Endothelial cell of umbilical vein (primary cell): ENCODE measurements around the gene NPTN. TPM values are rescaled to one million over a fixed set of nuclear protein-coding genes. Genes with fewer than 3 reads are reported as not detected.

Experiments
- BruUV-seq: library from RNA; stranded (reverse); fragments of 400-500 nt; replicated peaks from 2 replicates; lab custom pipeline; 2021; lab: Mats Ljungman, UMichigan
- CTCF ChIA-PET: fragments of 300-600, 350-600 bp; sonication (Branson Sonifier 250); formaldehyde crosslinking; loops from one replicate; lab custom pipeline; 2021; ENCODE audit warnings: antibody characterized with exemption, inconsistent platforms; lab: Charles Lee
- POLR2A ChIA-PET: fragments of 300-600, 350-600 bp; sonication (Branson Sonifier 250); formaldehyde crosslinking; loops from one replicate; lab custom pipeline; 2021; ENCODE audit warnings: antibody characterized with exemption, inconsistent platforms; lab: Charles Lee
- DNase-seq: peaks from one replicate; pipeline ENCODE4 v3.0.0-alpha.2; 2011; ENCODE audit warnings: low read depth, low spot score
- FAIRE-seq: peaks from 2 replicates; lab custom pipeline; 2011; peaks lifted over from hg19 to GRCh38; lab: Jason Lieb, UNC
- H2AFZ ChIP-seq: 2 replicates; pipeline ENCODE4 v1.6.0; 2012; ENCODE audit warnings: low read depth, low read length, control low read depth, inconsistent platforms
- H3K27ac ChIP-seq: 2 replicates; pipeline ENCODE4 v1.5.1; 2011; ENCODE audit warnings: low read depth, mild to moderate bottlenecking, control low read depth, low read length, moderate library complexity; ENCODE audit not compliant: insufficient read depth
- H3K27me3 ChIP-seq, 2 experiments: 2 replicates each; pipeline versions ENCODE4 v1.6.0 to v1.6.1; 2011; ENCODE audit warnings: low read length in 2 of 2, mixed read lengths in 1 of 2; ENCODE audit not compliant: control insufficient read depth in 2 of 2, insufficient read depth in 2 of 2
- H3K36me3 ChIP-seq, 2 experiments: 2 replicates in 1 of 2; 3 replicates in 1 of 2; pipeline ENCODE4 v1.5.1; 2011; ENCODE audit warnings: low read length in 2 of 2, mild to moderate bottlenecking in 1 of 2, moderate library complexity in 1 of 2; ENCODE audit not compliant: control insufficient read depth in 2 of 2, insufficient read depth in 2 of 2; ENCODE audit errors: extremely low read depth in 1 of 2
- H3K4me1 ChIP-seq: 3 replicates; pipeline ENCODE4 v1.5.1; 2011; ENCODE audit warnings: mild to moderate bottlenecking, low read length; ENCODE audit not compliant: control insufficient read depth, insufficient read depth; ENCODE audit errors: extremely low read depth
- H3K4me2 ChIP-seq: 2 replicates; pipeline ENCODE4 v1.6.1; 2011; ENCODE audit warnings: low read length, control low read depth, mixed read lengths; ENCODE audit not compliant: insufficient read depth
- H3K4me3 ChIP-seq, 3 experiments: fragments of 200-600 bp in 1 of 3; sonication (generic), shearing (Covaris generic) in 1 of 3; replicated peaks in 1 of 3; 2 replicates each; pipeline ENCODE4 v1.5.1; 2011 to 2016; ENCODE audit warnings: control low read depth in 3 of 3, low read length in 3 of 3, mild to moderate bottlenecking in 2 of 3, inconsistent platforms in 1 of 3, low read depth in 1 of 3, moderate library complexity in 1 of 3; ENCODE audit not compliant: insufficient read depth in 1 of 3
- H3K79me2 ChIP-seq: 2 replicates; pipeline ENCODE4 v1.6.0; 2012; ENCODE audit warnings: low read length, inconsistent platforms; ENCODE audit not compliant: control insufficient read depth, insufficient read depth
- H3K9ac ChIP-seq: replicated peaks from 2 replicates; pipeline ENCODE3; 2011; ENCODE audit warnings: low read length, control low read depth; ENCODE audit not compliant: insufficient read depth; ENCODE audit errors: extremely low read depth
- H3K9me1 ChIP-seq: replicated peaks from 3 replicates; pipeline ENCODE4 v1.6.0; 2011; ENCODE audit warnings: mild to moderate bottlenecking, low read length; ENCODE audit not compliant: control insufficient read depth, insufficient read depth; ENCODE audit errors: extremely low read depth
- H3K9me3 ChIP-seq: replicated peaks from 2 replicates; pipeline ENCODE4 v1.5.1; 2012; ENCODE audit warnings: low read length, inconsistent platforms; ENCODE audit not compliant: control insufficient read depth, insufficient read depth
- H4K20me1 ChIP-seq: replicated peaks from 2 replicates; pipeline ENCODE3; 2011; ENCODE audit warnings: mild to moderate bottlenecking, low read length; ENCODE audit not compliant: control insufficient read depth, insufficient read depth; ENCODE audit errors: extremely low read depth
- EZH2 ChIP-seq: IDR thresholded peaks from 2 replicates; pipeline ENCODE4 v1.6.1; 2012; ENCODE audit warnings: borderline replicate concordance, low read depth, mild to moderate bottlenecking, moderate library complexity, low read length, inconsistent platforms; ENCODE audit not compliant: severe bottlenecking
- FOS ChIP-seq: IDR thresholded peaks from 2 replicates; pipeline ENCODE4 v1.6.1; 2011; ENCODE audit warnings: mild to moderate bottlenecking, low read length, moderate library complexity, borderline replicate concordance; ENCODE audit not compliant: insufficient read depth
- GATA2 ChIP-seq: IDR thresholded peaks from 2 replicates; pipeline ENCODE4 v1.7.0; 2011; ENCODE audit warnings: low read depth, mild to moderate bottlenecking, moderate library complexity, mixed read lengths, low read length; ENCODE audit not compliant: insufficient read length, insufficient read depth
- POLR2A ChIP-seq: IDR thresholded peaks from 2 replicates; pipeline ENCODE4 v1.6.1; 2012; ENCODE audit warnings: low read depth, mild to moderate bottlenecking, control low read depth, low read length
- POLR2AphosphoS5 ChIP-seq: IDR thresholded peaks from 2 replicates; pipeline ENCODE4 v1.6.1; 2012; ENCODE audit warnings: low read depth, mild to moderate bottlenecking, control low read depth, low read length, moderate library complexity; ENCODE audit not compliant: insufficient read depth
- dilution Hi-C: fragments of 300-500 bp; cut with MboI; formaldehyde crosslinking; loops from one replicate; pipeline ENCODE4 v1.15.0; 2019; ENCODE audit warnings: low sequenced_read_pairs; ENCODE audit not compliant: extremely low pct_ligation_motif_present
- intact Hi-C: fragments of 100-400 bp; cut with micrococcal nuclease; formaldehyde crosslinking; loops from one replicate; pipeline ENCODE4 v1.10.0; 2022
- polyA plus RNA-seq, 4 experiments: library from polyadenylated mRNA; depleted of rRNA in 3 of 4; stranded (reverse) in 3 of 4; unstranded in 1 of 4; fragments of >200 nt; gene quantifications; 2 replicates each; pipeline versions ENCODE4 v1.2.1 to v1.2.3, GENCODE V29; 2011 to 2012; ENCODE audit warnings: missing spikeins in 1 of 4
- total RNA-seq: library from RNA; stranded (reverse); gene quantifications from 2 replicates; pipeline ENCODE4 v1.2.3, GENCODE V29; 2021

Gene NPTN
- total and polyA plus RNA-seq, 2 donors (not counting 3 experiments of a cell fraction or from before 2014, with no cell fraction given) = 77.4 to 81.3 TPM

GRCh38 chr15:73600413-73601335 lies 32.5 kb downstream of the NPTN start:
- no peak overlapping the region for H3K9ac ChIP-seq
- FAIRE-seq = no peak
- POLR2A ChIA-PET = no interaction called here

GRCh38 chr15:73599934-73600333 lies 33.3 kb downstream of the NPTN start:
- no TSS peak for BruUV-seq
- ChIA-PET POLR2A (no interaction called here), CTCF (interaction anchor here (0.6 to 1.6 kb wide), 2 partner anchors 10 to 36 kb away, joined by 3 to 4 read pairs; no protein-coding TSS in a partner anchor)
- no peak overlapping the region for H3K9ac ChIP-seq
- no peak overlapping the region for H2AFZ ChIP-seq
- H3K36me3 ChIP-seq = no peaks in the 10 kb centered on the region
- no peak for FAIRE-seq
- DNase-seq = peak; percentile 49
- no peak overlapping the region for H3K27ac ChIP-seq
- no peaks in the 10 kb centered on the region for H3K27me3 ChIP-seq
- dilution Hi-C loops = no loop called here
- peaks cover 39% of the 10 kb centered on the region for H3K4me1 ChIP-seq
- peaks cover 75% of the 10 kb centered on the region for H3K79me2 ChIP-seq
- TF ChIP-seq FOS (peak; percentile 61), POLR2A (no peak)
- intact Hi-C loops = loop anchor here (2.0 kb wide), 1 partner anchor 35 kb away; no protein-coding TSS in a partner anchor
- no peak overlapping the region for H3K4me3 ChIP-seq
- H3K4me2 ChIP-seq = peak overlapping the region; percentile 44
- no peaks in the 10 kb centered on the region for H3K9me1 ChIP-seq
- H3K9me3 ChIP-seq = no peaks in the 10 kb centered on the region
- peaks cover 6% of the 10 kb centered on the region for H4K20me1 ChIP-seq

More at GRCh38 chr15:73600413-73601335, 32.5 kb downstream of the NPTN start:
- dilution Hi-C loops = no loop called here
- TF ChIP-seq EZH2 (no peak), GATA2 (no peak), POLR2AphosphoS5 (no peak)
- no TSS peak for BruUV-seq
- H3K4me1 ChIP-seq = peaks cover 39% of the 10 kb centered on the region
- H3K27me3 ChIP-seq = no peaks in the 10 kb centered on the region
- H3K4me3 ChIP-seq = no peak overlapping the region
- no peak overlapping the region for H3K4me2 ChIP-seq
- no peaks in the 10 kb centered on the region for H3K36me3 ChIP-seq
- no peak overlapping the region for H2AFZ ChIP-seq
- DNase-seq = no peak
- no peaks in the 10 kb centered on the region for H3K9me3 ChIP-seq
- CTCF ChIA-PET = interaction anchor here (0.6 to 1.9 kb wide), 5 partner anchors 11 to 36 kb away, joined by 3 to 8 read pairs (median 4); no protein-coding TSS in a partner anchor
- peaks cover 77% of the 10 kb centered on the region for H3K79me2 ChIP-seq
- intact Hi-C loops = loop anchor here (2.0 kb wide), 1 partner anchor 36 kb away; no protein-coding TSS in a partner anchor
- peaks cover 6% of the 10 kb centered on the region for H4K20me1 ChIP-seq
- H3K9me1 ChIP-seq = no peaks in the 10 kb centered on the region
- no peak overlapping the region for H3K27ac ChIP-seq
